BLaER1 treated with 17β-estradiol and CSF1 and Interleukin-3, amounts not matched to agents 10 nM and 100 nM (cell line): ENCODE results near the gene MAML3.

Source experiments
- H3K27ac ChIP-seq, 11 experiments: shearing (Covaris generic); formaldehyde crosslinking; 2 replicates each; pipeline ENCODE4 v1.8.1; 2022
- H3K27me3 ChIP-seq, 11 experiments: shearing (Covaris generic); formaldehyde crosslinking; 2 replicates each; pipeline ENCODE4 v1.8.1; 2022
- H3K36me3 ChIP-seq, 11 experiments: shearing (Covaris generic); formaldehyde crosslinking; 2 replicates each; pipeline ENCODE4 v1.8.1; 2022
- H3K4me1 ChIP-seq, 10 experiments: shearing (Covaris generic); formaldehyde crosslinking; 2 replicates each; pipeline ENCODE4 v1.8.1; 2022
- H3K4me2 ChIP-seq, 11 experiments: shearing (Covaris generic); formaldehyde crosslinking; 2 replicates each; pipeline ENCODE4 v1.8.1; 2022
- H3K4me3 ChIP-seq, 10 experiments: shearing (Covaris generic); formaldehyde crosslinking; 2 replicates each; pipeline ENCODE4 v1.8.1; 2022
- H3K9ac ChIP-seq, 11 experiments: shearing (Covaris generic); formaldehyde crosslinking; 2 replicates each; pipeline ENCODE4 v1.8.1; 2022
- H3K9me3 ChIP-seq, 11 experiments: shearing (Covaris generic); formaldehyde crosslinking; replicated peaks in 1 of 11; 2 replicates each; pipeline ENCODE4 v1.8.1; 2022
- H4K20me1 ChIP-seq, 11 experiments: shearing (Covaris generic); formaldehyde crosslinking; 2 replicates each; pipeline ENCODE4 v1.8.1; 2022
- Cebpa-rat ChIP-seq, 11 experiments: shearing (Covaris generic); IDR thresholded peaks; 2 replicates each; pipeline ENCODE4 v1.8.1; 2022

MAML3 gene

DNA sequence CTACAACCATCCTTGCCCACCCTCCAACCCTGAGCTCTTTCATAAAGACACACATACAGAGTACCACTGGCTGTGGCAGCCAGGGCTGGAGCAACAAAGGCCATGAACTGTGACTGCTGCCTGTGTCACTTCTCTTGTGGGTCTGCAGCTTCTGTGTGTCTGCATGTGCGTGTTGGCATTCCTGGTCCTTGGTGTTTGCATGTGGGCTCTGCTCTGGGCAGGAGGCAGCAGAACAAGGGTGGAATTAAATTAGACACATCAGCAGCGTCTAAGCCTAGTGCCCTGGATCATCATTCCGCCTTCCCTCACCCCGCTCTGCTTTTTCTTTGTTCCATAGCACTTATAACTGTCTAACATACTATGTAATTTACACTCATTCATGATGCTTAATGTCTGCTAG, 330.6 kb downstream of the MAML3 start:
- Histone ChIP-seq H4K20me1 (no peaks in the 10 kb centered on the region), H3K9ac (no peak overlapping the region), H3K27me3 (no peaks in the 10 kb centered on the region), H3K36me3 (peaks cover 0 to 28% (median 8%) of the 10 kb centered on the region in 11 experiments; a peak in 8 of 22 replicates), H3K4me1 (peaks cover 34 to 60% (median 44%) of the 10 kb centered on the region in 10 experiments), H3K9me3 (peaks cover 0 to 12% (median 9%) of the 10 kb centered on the region in 11 experiments; a peak in 12 of 22 replicates), H3K4me2 (peak overlapping the region in 2 of 11 experiments; percentile 6 to 15; a peak in 3 of 22 replicates), H3K27ac (no peak overlapping the region), H3K4me3 (no peak overlapping the region)
- no peak for TF ChIP-seq Cebpa-rat (IDR thresholded peaks at IDR 0.05)

DNA sequence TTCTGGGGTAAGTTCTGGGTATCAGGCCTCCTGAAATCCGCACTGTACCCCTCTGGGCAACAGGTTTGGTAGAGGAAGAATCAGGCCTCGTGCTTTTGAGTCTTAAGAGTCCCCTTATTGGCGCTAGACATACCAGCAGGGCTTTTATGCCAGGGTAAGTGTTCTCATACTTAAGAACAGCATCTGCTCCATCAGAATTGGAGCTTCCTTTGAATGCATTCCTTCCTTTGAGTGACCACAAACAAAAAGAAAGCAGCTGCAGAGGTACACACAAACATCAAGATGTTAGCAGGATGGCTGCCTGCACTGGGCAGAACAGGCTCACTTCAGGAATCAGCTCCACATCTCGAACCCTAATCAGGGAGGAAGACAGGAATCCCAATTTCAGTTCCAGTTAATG, 331.6 kb downstream of the MAML3 start:
- H3K36me3 ChIP-seq: peaks cover 0 to 28% (median 8%) of the 10 kb centered on the region in 11 experiments; a peak in 8 of 22 replicates
- peaks cover 0 to 12% (median 8%) of the 10 kb centered on the region in 11 experiments; a peak in 12 of 22 replicates for H3K9me3 ChIP-seq
- peaks cover 43 to 64% (median 52%) of the 10 kb centered on the region in 10 experiments for H3K4me1 ChIP-seq
- no peaks in the 10 kb centered on the region for H3K27me3 ChIP-seq
- peak overlapping the region in 3 of 11 experiments; percentile 8 to 15 (median 13); a peak in 1 of 22 replicates for H3K4me2 ChIP-seq
- H3K4me3 ChIP-seq: no peak overlapping the region
- no peak for TF ChIP-seq Cebpa-rat (IDR thresholded peaks at IDR 0.05)
- H4K20me1 ChIP-seq: no peaks in the 10 kb centered on the region
- no peak overlapping the region for H3K9ac ChIP-seq
- no peak overlapping the region for H3K27ac ChIP-seq

DNA sequence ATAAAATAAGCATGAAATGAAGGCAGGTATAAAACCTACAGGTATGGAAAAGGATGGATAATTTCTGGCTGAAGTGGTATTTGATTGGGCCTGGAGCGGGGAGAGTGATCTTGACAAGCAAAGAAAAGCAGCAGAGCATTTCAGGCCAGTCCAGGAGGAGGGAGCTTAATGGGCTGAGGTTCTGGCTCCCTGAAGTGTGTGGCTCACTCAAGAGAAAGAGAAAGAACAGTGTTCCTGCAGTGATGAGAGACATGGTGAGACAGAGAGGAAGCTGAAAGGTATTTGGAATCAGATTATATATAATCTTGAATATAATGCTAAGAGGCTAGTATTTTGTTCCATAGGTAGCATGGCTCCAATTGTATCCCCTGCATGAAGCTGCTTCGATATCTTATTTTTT, 334.9 kb downstream of the MAML3 start:
- no peak for TF ChIP-seq Cebpa-rat (IDR thresholded peaks at IDR 0.05)
- peaks cover 0 to 22% (median 8%) of the 10 kb centered on the region in 11 experiments; a peak in 8 of 22 replicates for H3K36me3 ChIP-seq
- H3K4me1 ChIP-seq: peaks cover 51 to 68% (median 58%) of the 10 kb centered on the region in 10 experiments
- H3K27me3 ChIP-seq: no peaks in the 10 kb centered on the region
- no peak overlapping the region for H3K4me3 ChIP-seq
- H3K9me3 ChIP-seq: peaks cover 0 to 12% (median 8%) of the 10 kb centered on the region in 11 experiments; a peak in 12 of 22 replicates
- H4K20me1 ChIP-seq: no peaks in the 10 kb centered on the region
- H3K27ac ChIP-seq: no peak overlapping the region; a peak in 1 of 22 replicates
- H3K4me2 ChIP-seq: peak overlapping the region; percentile 39 to 95 (median 90); a peak in 18 of 22 replicates
- no peak overlapping the region for H3K9ac ChIP-seq

DNA sequence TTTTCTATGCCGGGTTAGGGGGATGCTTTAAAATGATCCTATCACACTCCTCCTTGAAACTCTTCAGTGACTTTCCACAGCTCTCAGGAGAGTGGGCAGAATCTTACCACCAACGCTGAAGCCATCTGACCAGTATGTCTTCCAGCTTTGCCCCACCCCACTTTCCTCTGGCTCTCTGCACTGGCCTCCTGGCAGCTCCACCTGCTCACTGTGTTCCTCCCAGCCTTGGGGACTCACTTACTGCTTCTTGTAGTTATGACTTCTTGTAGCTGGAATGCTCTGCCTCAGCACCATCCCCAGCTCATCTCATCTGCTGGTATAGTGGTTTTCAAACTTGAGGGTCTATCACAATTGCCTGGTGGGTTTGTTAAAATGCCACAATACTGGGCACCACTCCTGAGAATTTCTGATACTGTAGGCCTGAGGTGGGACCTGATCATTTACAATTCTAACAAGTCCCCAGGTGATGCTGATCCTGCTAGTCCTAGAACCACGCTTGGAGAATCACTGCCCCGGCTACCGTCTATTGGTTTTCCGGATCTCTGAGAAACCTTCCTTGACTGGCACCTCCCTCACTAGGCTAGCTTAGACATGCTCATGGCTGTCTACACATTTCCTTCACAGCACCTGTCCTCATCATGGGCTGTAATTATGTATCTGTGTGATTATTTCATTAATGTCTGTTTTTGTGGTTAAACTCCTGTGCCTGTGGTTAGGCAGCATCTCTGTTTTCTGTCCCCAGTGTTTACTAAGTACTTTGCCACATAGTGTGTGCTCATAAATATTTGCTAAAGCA, 336.1 kb downstream of the MAML3 start:
- TF ChIP-seq Cebpa-rat (IDR thresholded peaks at IDR 0.05): no peak
- H3K9me3 ChIP-seq: peaks cover 0 to 12% (median 8%) of the 10 kb centered on the region in 11 experiments; a peak in 12 of 22 replicates
- H3K4me2 ChIP-seq: peak overlapping the region; percentile 39 to 95 (median 90)
- H3K27me3 ChIP-seq: no peaks in the 10 kb centered on the region
- peaks cover 0 to 17% (median 8%) of the 10 kb centered on the region in 11 experiments; a peak in 8 of 22 replicates for H3K36me3 ChIP-seq
- no peak overlapping the region for H3K4me3 ChIP-seq
- peak overlapping the region in 10 of 11 experiments; percentile 3 to 97 (median 94); a peak in 19 of 22 replicates for H3K27ac ChIP-seq
- H3K4me1 ChIP-seq: peaks cover 58 to 65% (median 61%) of the 10 kb centered on the region in 10 experiments
- no peaks in the 10 kb centered on the region for H4K20me1 ChIP-seq
- H3K9ac ChIP-seq: peak overlapping the region in 1 of 11 experiments; percentile 7; a peak in 1 of 22 replicates

DNA sequence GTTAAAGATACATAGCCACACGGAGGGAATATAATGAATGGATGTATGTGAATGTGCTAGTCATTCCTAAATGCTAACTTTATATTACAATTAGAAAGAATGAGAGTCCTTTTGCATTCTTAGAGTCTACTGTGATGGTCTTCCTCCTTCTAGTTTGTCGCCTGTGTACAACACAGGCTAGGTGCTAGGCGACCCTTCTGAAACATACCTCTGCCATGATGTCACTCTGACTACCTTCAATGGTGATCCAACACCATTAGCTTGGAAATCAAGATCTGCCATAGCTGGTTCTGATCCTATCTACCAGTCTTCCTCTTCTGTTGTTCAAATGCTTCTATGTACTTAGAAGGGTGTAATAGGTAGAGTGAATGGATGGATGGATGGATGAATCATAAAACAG, 337.1 kb downstream of the MAML3 start:
- peak overlapping the region in 10 of 11 experiments; percentile 71 to 97 (median 94); a peak in 20 of 22 replicates for H3K27ac ChIP-seq
- no peak for TF ChIP-seq Cebpa-rat (IDR thresholded peaks at IDR 0.05)
- peaks cover 58 to 71% (median 61%) of the 10 kb centered on the region in 10 experiments for H3K4me1 ChIP-seq

DNA sequence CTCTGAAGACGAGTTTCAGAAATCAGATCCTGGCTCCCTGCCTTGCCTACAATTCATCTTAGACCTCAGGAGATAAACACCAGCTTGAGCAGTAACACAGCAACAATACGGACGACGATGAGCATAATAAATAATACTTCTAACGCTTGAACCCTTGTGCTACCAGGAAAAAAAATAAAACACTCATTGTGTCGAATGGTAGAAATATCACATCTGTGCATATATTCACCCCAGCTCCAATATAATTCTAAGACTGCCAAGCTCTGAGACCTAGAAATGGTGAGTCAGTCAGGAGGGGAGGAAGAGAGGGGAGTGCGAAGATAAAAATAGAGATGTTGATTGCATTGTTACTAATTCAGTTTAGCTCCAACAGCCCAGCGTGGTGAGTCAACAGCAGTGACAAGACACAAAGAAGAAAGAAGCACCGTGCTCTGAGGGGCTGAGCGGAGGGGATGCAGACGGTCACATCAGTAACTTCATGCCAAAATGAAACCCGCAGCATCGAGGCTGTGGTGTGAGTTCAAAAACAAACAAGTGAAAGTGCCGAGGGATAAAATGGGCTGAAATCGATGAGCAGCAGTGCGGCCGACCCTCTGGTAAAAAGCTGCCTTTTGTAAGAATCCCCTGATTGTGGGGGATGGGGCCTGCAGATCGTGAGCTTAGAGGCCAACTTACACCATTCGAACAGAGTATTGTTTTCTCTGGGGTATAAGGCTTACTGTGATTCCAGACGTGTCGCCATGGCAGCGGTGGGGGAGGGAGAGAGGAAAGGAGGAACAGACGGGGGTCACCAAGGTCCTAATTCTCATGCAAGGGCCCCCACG, 338.0 kb downstream of the MAML3 start:
- Histone ChIP-seq H3K36me3 (peaks cover 2 to 17% (median 7%) of the 10 kb centered on the region in 11 experiments; a peak in 15 of 22 replicates), H3K27ac (peak overlapping the region; percentile 58 to 97 (median 94); a peak in 21 of 22 replicates), H3K4me1 (peaks cover 58 to 78% (median 62%) of the 10 kb centered on the region in 10 experiments), H3K4me3 (peak overlapping the region; percentile 44 to 67 (median 56)), H3K9ac (peak overlapping the region; percentile 61 to 88 (median 85)), H3K27me3 (no peaks in the 10 kb centered on the region), H3K4me2 (peak overlapping the region; percentile 82 to 96 (median 91)), H4K20me1 (no peaks in the 10 kb centered on the region), H3K9me3 (peaks cover 3 to 19% (median 15%) of the 10 kb centered on the region in 11 experiments)
- TF ChIP-seq Cebpa-rat (IDR thresholded peaks at IDR 0.05): peak in 8 of 11 experiments; percentile 29 to 86 (median 38); a peak in 8 of 22 replicates

More for the DNA sequence above, 337.1 kb downstream of the MAML3 start:
- Histone ChIP-seq H3K27me3 (no peaks in the 10 kb centered on the region), H3K4me3 (peak overlapping the region in 8 of 10 experiments; percentile 49 to 67 (median 56); a peak in 14 of 20 replicates), H3K36me3 (peaks cover 0 to 18% (median 9%) of the 10 kb centered on the region in 11 experiments; a peak in 11 of 22 replicates), H3K4me2 (peak overlapping the region; percentile 82 to 96 (median 91)), H4K20me1 (no peaks in the 10 kb centered on the region), H3K9ac (peak overlapping the region in 9 of 11 experiments; percentile 84 to 88 (median 85); a peak in 18 of 22 replicates), H3K9me3 (peaks cover 0 to 17% (median 15%) of the 10 kb centered on the region in 11 experiments; a peak in 16 of 22 replicates)

DNA sequence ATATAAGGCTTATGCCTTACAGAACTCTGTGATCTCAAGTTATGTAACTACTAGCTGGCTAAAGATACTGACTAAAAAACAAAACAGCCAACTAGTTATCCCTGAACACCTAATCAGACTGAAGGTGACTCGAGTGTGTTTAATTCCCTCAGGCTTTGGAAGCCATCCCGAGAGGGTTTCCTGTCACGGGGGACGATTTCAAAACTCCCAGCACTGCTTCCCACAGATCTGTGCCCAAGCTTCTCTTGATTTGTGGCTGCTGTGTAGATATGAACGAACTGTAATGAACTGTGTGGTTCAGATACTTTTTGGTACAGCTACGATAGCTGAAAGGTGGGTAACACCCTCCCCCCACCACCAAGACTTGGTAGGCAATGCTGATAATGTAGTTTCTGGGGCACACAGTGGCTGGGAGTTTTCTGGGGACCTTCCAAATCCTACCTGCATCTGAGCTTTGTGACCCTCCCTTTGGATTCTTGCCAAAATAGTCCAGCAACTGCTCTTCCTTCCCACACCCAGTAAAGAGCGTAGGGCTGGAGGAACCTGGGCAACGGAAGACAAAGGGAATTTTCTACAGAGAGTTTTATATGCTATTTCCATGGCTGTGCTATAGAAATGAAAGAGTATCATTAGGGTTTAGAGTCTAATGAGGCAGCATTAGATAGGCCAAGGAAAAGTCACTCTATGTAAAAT, 339.5 kb downstream of the MAML3 start:
- Histone ChIP-seq H3K9ac (peak overlapping the region; percentile 45 to 88 (median 85); a peak in 21 of 22 replicates), H3K4me2 (peak overlapping the region; percentile 82 to 96 (median 91)), H4K20me1 (no peaks in the 10 kb centered on the region), H3K27ac (peak overlapping the region; percentile 39 to 97 (median 94); a peak in 21 of 22 replicates), H3K4me3 (peak overlapping the region in 4 of 10 experiments; percentile 13 to 27 (median 18); a peak in 4 of 20 replicates), H3K9me3 (peaks cover 9 to 25% (median 23%) of the 10 kb centered on the region in 11 experiments), H3K27me3 (no peaks in the 10 kb centered on the region), H3K36me3 (peaks cover 9 to 23% (median 12%) of the 10 kb centered on the region in 11 experiments; a peak in 17 of 22 replicates), H3K4me1 (peaks cover 67 to 93% (median 73%) of the 10 kb centered on the region in 10 experiments)
- TF ChIP-seq Cebpa-rat (IDR thresholded peaks at IDR 0.05): no peak
